T-helper 1 cell (primary cell): ENCODE results near the gene TMEM258.
A peak's percentile ranks its signal among the peaks of the same experiment; 100 is the strongest.

ENCODE experiments used
- DNase-seq, 5 donors: peaks; one replicate each; pipeline ENCODE4 v3.0.0-alpha.2; 2012 to 2020

Gene TMEM258

GRCh38 chr11:61775106-61775505 lies 17.3 kb downstream of the TMEM258 start:
- no peak for DNase-seq

- DNase-seq: no peak
Measured at GRCh38 chr11:61774411-61774810, 18.0 kb downstream of the TMEM258 start.

GRCh38 chr11:61773809-61774208 lies 18.6 kb downstream of the TMEM258 start:
- no peak for DNase-seq

- no peak for DNase-seq
Measured at GRCh38 chr11:61773356-61773755, 19.0 kb downstream of the TMEM258 start.

- DNase-seq: no peak
Measured at GRCh38 chr11:61771985-61772455, 20.4 kb downstream of the TMEM258 start.

- no peak for DNase-seq
Measured at GRCh38 chr11:61771195-61771894, 21.1 kb downstream of the TMEM258 start.

GRCh38 chr11:61769946-61770683 lies 22.3 kb downstream of the TMEM258 start:
- no peak for DNase-seq

- no peak for DNase-seq
Measured at GRCh38 chr11:61769169-61769920, 23.1 kb downstream of the TMEM258 start.

GRCh38 chr11:61768376-61769076 lies 23.9 kb downstream of the TMEM258 start:
- DNase-seq: no peak

- DNase-seq: no peak
Measured at GRCh38 chr11:61766353-61766841, 26.0 kb downstream of the TMEM258 start.

GRCh38 chr11:61765550-61766253 lies 26.7 kb downstream of the TMEM258 start:
- DNase-seq: no peak

GRCh38 chr11:61764606-61765260 lies 27.7 kb downstream of the TMEM258 start:
- DNase-seq: no peak

- no peak for DNase-seq
Measured at GRCh38 chr11:61763930-61764605, 28.3 kb downstream of the TMEM258 start.

- DNase-seq: no peak
Measured at GRCh38 chr11:61762798-61763197, 29.6 kb downstream of the TMEM258 start.

GRCh38 chr11:61762223-61762615 lies 30.2 kb downstream of the TMEM258 start:
- DNase-seq: no peak

- DNase-seq: no peak
Measured at GRCh38 chr11:61761440-61762222, 30.8 kb downstream of the TMEM258 start.

- no peak for DNase-seq
Measured at GRCh38 chr11:61760946-61761345, 31.5 kb downstream of the TMEM258 start.

GRCh38 chr11:61757213-61757862 lies 35.1 kb downstream of the TMEM258 start:
- no peak for DNase-seq

GRCh38 chr11:61756452-61757212 lies 35.8 kb downstream of the TMEM258 start:
- peak in 1 of 5 donors; percentile 69 for DNase-seq
